ENCODE measurements around the gene AK5. TPM values are rescaled to one million over a fixed set of nuclear protein-coding genes. Genes with fewer than 3 reads are reported as not detected.

Gene AK5
- polyA plus RNA-seq, 1 donor from 2014 or later: 2.7 TPM

DNA sequence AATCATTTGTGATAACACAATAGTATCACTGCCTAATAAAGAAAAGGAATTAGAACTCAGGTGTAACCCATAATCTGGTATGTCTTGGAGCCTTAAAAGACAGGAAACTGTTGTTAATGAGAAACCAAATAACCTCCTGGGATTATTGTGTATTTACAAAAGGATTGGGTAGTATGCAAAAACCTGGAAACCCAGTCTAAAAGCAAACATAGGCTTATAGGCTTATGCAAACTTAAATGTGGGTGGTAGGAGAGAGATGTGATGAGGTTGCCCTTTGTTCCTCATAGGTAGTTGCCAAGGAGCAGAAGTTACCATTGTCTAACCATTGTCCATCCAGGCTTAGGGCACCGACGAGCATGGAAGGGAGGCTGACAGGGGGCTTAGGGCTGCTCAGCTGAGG, 165.8 kb downstream of the AK5 start:
- Mint-ChIP-seq H3K9me3 (peaks cover 0 to 2% (median 0%) of the 10 kb centered on the region in 3 donors), H3K27me3 (peaks cover 11% of the 10 kb centered on the region), H3K4me1 (no peaks in the 10 kb centered on the region), H3K27ac (no peak overlapping the region), H3K4me3 (no peak overlapping the region), H3K36me3 (no peaks in the 10 kb centered on the region)

DNA sequence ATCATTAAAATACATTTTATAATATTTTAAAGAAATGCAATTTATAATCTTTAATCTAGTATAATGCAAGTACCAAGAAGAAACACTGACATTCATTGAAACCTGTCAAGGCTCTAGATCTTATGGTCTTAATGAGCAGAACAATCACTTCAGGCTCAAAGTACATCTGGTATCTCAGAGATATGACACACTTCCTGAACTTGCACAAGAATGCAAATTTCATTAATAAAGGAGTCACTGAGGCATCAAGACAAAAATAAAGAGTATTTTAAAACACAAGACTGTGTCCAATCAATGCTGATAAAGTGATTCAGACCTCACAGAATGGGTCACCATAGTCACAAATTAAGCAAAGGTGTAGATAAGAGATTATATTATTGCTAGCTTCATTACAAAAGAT, 178.1 kb downstream of the AK5 start:
- no peak overlapping the region for H3K27ac Mint-ChIP-seq
- no peak overlapping the region for H3K4me3 Mint-ChIP-seq
- H3K9me3 Mint-ChIP-seq: no peaks in the 10 kb centered on the region
- H3K36me3 Mint-ChIP-seq: no peaks in the 10 kb centered on the region
- peaks cover 6% of the 10 kb centered on the region for H3K27me3 Mint-ChIP-seq
- H3K4me1 Mint-ChIP-seq: peaks cover 0 to 2% (median 0%) of the 10 kb centered on the region in 3 donors

DNA sequence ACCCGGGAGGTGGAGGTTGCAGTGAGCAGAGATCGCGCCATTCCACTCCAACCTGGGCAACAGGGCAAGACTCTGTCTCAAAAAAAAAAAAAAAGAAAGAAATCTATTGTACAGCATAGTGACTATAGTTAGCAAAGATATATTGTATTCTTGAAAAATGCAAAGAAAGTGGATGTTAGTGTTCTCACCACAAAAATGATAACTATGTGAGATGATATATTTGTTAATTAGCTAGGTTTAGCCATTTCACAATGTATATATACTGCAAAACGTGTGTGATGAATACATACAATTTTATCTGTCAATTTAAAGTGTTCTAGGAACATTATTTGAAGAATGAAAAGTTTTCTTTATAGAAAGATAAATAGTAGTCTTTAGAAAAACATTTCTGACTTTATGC, 179.9 kb downstream of the AK5 start:
- H3K4me1 Mint-ChIP-seq: peaks cover 0 to 2% (median 0%) of the 10 kb centered on the region in 3 donors
- H3K27me3 Mint-ChIP-seq: peaks cover 7% of the 10 kb centered on the region
- no peak overlapping the region for H3K4me3 Mint-ChIP-seq
- no peaks in the 10 kb centered on the region for H3K36me3 Mint-ChIP-seq
- no peak overlapping the region for H3K27ac Mint-ChIP-seq
- no peaks in the 10 kb centered on the region for H3K9me3 Mint-ChIP-seq

DNA sequence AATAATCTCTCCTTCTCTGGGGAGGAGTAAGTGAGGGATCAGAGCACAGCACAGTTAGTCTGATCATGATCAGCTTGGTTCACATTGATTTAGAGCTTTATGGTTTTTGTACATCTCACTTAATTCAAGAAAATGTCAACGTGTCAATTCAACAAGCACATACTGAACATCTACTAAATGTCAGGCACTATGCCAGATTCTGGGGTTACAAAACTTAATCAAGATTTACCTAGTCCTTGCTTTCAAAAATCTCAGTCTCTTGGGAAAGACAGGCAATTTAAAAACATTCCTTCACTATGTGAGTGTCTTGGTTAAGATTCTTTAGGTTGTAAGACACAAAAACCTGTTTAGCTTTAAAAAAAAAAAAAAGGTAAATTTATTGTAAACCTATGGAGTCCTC, 181.4 kb downstream of the AK5 start:
- Mint-ChIP-seq H3K36me3 (no peaks in the 10 kb centered on the region), H3K9me3 (no peaks in the 10 kb centered on the region), H3K27me3 (peaks cover 3% of the 10 kb centered on the region), H3K4me1 (peaks cover 0 to 2% (median 0%) of the 10 kb centered on the region in 3 donors), H3K4me3 (no peak overlapping the region), H3K27ac (no peak overlapping the region)

DNA sequence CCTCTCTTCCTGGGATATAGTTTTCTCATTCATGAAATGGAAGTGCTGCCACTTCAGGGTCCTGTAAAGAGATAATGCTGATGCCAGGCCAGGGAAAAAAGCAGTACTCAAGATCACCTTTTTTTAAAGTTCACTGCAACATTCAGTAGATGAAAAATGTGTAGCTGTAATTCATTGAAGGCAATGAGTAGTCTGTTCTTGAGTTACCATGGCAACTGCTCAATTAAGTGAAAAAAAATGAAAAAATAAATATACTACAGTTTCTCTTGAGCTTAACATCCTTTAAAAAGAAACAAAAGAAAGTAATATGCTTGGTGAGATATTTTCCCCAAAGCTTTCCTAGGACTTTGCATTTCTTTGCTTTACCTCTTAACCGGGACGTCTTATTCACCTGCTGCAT, 183.3 kb downstream of the AK5 start:
- no peak overlapping the region for H3K27ac Mint-ChIP-seq
- H3K36me3 Mint-ChIP-seq: no peaks in the 10 kb centered on the region
- H3K4me3 Mint-ChIP-seq: no peak overlapping the region
- H3K9me3 Mint-ChIP-seq: no peaks in the 10 kb centered on the region
- H3K27me3 Mint-ChIP-seq: peaks cover 3% of the 10 kb centered on the region
- no peaks in the 10 kb centered on the region for H3K4me1 Mint-ChIP-seq

DNA sequence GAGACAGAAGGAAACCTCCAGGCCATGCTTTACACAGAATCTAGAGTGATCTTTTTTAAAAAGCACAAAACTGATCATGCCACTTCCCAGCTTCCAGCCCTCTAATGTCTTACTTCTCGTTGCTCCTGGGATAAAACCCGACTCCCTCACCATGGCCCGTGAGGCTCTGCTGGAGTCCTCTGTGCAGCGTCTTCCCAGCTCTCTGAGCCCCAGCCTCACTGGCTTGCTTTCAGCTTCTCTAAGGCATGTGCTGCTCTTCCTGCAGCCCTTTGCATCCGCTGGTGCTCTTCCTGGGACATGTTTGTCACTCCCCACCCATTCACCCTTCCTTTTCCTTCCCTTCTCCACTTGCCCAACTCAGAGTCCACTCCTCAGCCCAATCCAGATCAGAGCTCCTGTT, 184.1 kb downstream of the AK5 start:
- no peak overlapping the region for H3K27ac Mint-ChIP-seq
- H3K4me1 Mint-ChIP-seq: no peaks in the 10 kb centered on the region
- peaks cover 3% of the 10 kb centered on the region for H3K27me3 Mint-ChIP-seq
- no peak overlapping the region for H3K4me3 Mint-ChIP-seq
- H3K36me3 Mint-ChIP-seq: no peaks in the 10 kb centered on the region
- no peaks in the 10 kb centered on the region for H3K9me3 Mint-ChIP-seq

DNA sequence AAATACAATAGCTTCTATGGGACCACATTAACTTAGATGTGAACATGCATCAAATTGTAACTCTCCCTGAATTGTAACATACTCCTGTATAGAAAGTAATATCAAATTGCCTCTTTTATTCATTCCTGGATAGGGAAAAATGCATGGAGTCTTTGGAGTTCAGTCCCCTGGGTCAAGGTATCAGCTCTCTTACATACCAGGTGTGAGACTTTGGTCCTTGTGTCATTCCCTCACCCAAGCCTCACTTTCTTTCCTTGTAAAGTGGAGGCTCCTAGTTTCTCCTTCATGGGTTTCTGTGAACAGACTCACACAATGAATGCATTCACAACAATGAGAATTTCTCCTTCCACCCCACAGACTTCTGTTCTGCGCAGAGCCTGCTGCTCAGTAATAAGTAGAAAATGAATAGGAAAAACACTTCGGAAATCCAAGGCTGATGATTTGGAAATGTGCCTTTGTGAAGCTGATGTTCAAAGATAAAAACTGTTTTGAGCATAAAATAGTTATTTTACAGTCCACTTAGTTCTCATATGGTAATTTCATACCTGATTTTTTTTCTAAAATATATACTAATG, 185.3 kb downstream of the AK5 start:
- no peaks in the 10 kb centered on the region for H3K4me1 Mint-ChIP-seq
- no peaks in the 10 kb centered on the region for H3K36me3 Mint-ChIP-seq
- H3K27me3 Mint-ChIP-seq: peaks cover 3% of the 10 kb centered on the region
- H3K4me3 Mint-ChIP-seq: no peak overlapping the region
- H3K9me3 Mint-ChIP-seq: no peaks in the 10 kb centered on the region
- H3K27ac Mint-ChIP-seq: no peak overlapping the region

DNA sequence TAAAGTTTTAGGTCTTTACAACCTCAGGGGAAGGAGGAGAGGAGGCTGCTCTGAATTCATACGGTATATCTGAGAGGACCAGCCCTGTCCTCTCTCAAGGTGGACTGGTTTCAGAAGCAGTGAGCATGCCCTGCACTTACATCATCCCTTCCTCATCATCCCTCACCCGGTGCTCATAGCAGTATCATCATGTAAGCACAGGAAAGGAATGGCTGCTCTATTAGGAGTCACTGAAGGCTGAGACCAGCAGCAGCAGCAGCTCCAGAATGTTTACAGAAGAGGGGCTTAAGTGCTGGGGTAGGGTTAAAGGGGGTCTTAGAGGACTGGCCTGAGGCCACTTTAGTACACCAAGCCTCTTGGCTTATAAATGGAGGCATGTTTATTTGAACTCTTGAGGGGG, 185.9 kb downstream of the AK5 start:
- Mint-ChIP-seq H3K9me3 (peaks cover 0 to 2% (median under 1%) of the 10 kb centered on the region in 3 donors), H3K36me3 (no peaks in the 10 kb centered on the region), H3K4me3 (no peak overlapping the region), H3K27ac (no peak overlapping the region), H3K27me3 (peaks cover 4% of the 10 kb centered on the region), H3K4me1 (no peaks in the 10 kb centered on the region)

DNA sequence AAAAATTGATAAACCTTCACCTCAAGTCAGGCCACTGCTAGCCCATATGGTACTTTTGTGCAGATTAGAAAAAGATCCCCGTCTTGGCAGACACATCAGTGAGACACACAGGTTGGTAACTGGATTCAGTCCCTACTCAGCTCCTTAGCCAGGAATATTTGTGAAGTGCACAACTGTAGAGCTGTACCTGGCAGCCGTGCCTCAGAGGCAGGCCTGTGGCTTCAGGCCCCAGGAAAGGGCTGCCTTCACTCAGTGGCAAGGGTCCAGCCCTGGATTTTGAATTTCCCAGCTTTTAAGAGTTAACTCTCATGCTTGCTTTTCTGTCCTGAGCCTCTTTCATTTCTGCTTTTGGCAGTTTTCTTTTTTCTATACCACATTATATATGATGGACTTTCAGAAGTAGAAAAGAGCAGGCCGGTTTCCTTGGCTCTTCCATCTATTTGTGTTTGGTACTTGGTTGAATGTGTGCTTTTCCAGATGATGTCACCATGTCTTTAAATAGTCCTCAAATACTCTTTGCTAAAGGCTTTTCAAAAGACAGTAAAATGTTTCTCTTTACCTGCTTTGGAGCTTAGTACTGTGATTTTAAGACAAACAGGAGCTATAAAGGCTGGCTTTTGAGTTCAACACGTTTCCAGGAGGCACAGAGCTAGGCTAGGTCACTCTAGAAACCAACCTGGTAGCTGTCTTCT, 186.6 kb downstream of the AK5 start:
- no peak overlapping the region for H3K27ac Mint-ChIP-seq
- peaks cover 0 to 4% (median 3%) of the 10 kb centered on the region in 3 donors for H3K9me3 Mint-ChIP-seq
- peaks cover 5% of the 10 kb centered on the region for H3K27me3 Mint-ChIP-seq
- no peak overlapping the region for H3K4me3 Mint-ChIP-seq
- no peaks in the 10 kb centered on the region for H3K4me1 Mint-ChIP-seq
- H3K36me3 Mint-ChIP-seq: no peaks in the 10 kb centered on the region

DNA sequence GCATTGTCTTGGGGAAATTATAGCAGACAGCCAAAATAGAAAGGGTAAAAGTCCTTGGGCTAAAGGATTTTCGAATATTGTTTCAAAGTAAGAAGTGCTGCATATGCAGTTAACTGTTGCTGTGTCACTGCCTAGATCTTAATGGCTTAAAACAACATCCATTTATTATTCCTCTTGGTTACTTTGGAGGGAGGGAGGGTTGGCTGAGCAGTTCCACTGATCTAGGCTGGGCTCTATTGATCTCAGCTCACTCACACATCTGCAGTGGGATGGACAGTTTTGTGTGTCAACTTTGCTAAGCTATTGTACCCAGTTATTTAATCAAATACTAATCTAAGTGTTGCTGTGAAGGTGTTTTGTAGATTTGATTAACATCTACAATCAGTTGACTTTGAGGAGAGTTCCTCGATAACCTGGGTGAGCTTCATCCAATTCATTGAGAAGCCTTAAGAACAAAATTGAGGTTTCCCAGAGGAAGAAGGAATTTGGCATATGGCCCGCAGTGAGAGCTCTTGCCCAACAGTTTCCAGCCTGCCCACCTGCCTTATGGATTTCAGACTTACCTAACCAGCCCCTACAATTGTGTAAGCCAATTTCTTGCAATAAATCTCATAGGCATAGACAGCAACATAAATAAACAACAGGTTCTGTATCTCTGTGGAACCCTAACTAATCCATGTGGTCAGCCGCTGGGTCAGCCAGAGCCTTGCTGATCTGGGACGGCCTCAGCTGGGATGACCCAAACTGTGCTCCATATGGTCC, 187.3 kb downstream of the AK5 start:
- no peaks in the 10 kb centered on the region for H3K36me3 Mint-ChIP-seq
- no peaks in the 10 kb centered on the region for H3K4me1 Mint-ChIP-seq
- H3K9me3 Mint-ChIP-seq: peaks cover 0 to 4% (median 3%) of the 10 kb centered on the region in 3 donors
- no peak overlapping the region for H3K4me3 Mint-ChIP-seq
- no peak overlapping the region for H3K27ac Mint-ChIP-seq
- H3K27me3 Mint-ChIP-seq: peaks cover 6% of the 10 kb centered on the region

DNA sequence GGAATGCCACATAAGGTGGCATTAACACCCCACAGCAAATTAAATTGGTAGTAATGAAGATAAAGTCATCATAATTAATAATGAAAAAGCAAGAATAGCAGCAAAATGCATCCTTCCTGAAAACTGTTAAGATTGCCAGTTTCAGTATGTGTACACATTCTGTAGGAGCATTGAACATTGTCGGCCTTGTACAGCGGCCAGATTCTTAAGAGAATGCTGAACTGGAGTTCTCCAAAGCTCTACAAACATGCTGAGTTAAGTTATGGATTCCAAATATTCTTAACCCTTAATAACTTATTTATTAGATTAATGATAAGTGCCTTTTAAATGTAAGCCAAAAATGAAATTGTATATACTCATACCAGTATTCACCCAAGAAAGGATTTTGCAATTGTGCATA, 189.9 kb downstream of the AK5 start:
- Mint-ChIP-seq H3K4me3 (no peak overlapping the region), H3K9me3 (peaks cover 0 to 4% (median 3%) of the 10 kb centered on the region in 3 donors), H3K4me1 (no peaks in the 10 kb centered on the region), H3K27me3 (peaks cover 10% of the 10 kb centered on the region), H3K36me3 (no peaks in the 10 kb centered on the region), H3K27ac (no peak overlapping the region)

DNA sequence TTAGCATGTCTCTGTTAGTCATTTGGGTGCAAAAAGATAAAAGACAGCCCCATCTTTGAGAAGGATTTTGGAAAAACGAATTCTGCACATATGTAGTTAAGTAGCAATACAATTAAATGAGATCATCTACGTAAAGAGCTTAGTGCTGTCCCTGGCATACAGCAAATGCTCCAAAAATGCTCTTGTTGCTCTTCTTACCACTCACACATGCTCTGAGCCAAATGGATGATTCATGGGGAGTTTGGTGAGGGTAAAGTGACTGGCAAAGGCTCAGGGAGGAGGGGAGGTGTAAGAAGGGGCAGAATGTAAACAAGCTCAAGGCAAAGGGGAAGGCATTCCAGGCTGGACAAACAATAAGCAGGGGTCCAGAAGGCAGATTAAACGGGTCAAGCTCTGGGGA, 191.9 kb downstream of the AK5 start:
- peaks cover 10% of the 10 kb centered on the region for H3K27me3 Mint-ChIP-seq
- peaks cover 0 to 1% (median 0%) of the 10 kb centered on the region in 3 donors for H3K4me1 Mint-ChIP-seq
- no peak overlapping the region for H3K4me3 Mint-ChIP-seq
- no peaks in the 10 kb centered on the region for H3K36me3 Mint-ChIP-seq
- H3K9me3 Mint-ChIP-seq: peaks cover 2 to 4% (median 3%) of the 10 kb centered on the region in 3 donors
- H3K27ac Mint-ChIP-seq: peak overlapping the region in 1 of 3 donors; percentile 33

DNA sequence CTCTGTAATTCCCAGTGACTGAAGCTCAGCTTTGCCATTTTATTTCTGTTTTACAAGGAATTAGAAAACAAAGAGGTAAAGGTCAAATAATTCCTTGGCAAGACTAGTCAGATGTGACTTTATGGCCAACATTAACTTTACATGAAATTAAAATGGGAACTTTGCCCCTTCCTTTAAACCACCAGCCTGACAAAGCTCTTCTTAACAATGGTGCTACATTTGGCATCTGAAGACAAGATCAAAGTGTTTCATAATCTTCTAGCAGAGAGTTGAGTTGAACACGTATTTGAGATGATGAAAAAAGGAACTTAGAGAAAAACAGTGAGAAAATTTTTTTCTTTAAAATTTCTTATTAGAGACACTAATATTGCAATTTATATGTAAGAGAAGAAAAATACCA, 193.8 kb downstream of the AK5 start:
- Mint-ChIP-seq H3K36me3 (no peaks in the 10 kb centered on the region), H3K4me1 (peaks cover 0 to 1% (median 0%) of the 10 kb centered on the region in 3 donors), H3K27ac (no peak overlapping the region), H3K27me3 (peaks cover 13% of the 10 kb centered on the region), H3K4me3 (no peak overlapping the region), H3K9me3 (peaks cover 3 to 5% (median 4%) of the 10 kb centered on the region in 3 donors)

DNA sequence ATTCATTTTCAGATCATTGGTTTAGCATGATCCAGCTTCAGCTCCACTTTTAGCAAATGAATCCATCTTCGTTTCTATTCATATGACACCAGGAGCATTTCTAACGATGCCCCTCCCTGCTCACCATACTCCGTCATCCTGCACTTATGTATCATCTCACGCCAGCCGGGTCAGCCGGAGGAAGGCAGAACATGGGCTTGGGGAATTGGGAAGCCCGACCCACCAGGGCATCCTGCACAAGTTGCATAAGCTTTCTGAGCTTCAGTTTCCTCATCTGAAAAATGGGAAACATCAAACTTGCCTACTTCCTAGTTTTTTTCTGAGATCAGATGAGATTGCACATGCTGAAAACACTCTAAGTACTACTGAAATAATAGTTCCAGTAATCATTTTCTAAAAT, 194.7 kb downstream of the AK5 start:
- Mint-ChIP-seq H3K4me1 (peaks cover 0 to 1% (median 0%) of the 10 kb centered on the region in 3 donors), H3K9me3 (peaks cover 3 to 5% (median 4%) of the 10 kb centered on the region in 3 donors), H3K36me3 (no peaks in the 10 kb centered on the region), H3K27ac (peak overlapping the region in 1 of 3 donors; percentile 1), H3K4me3 (no peak overlapping the region), H3K27me3 (peaks cover 13% of the 10 kb centered on the region)

DNA sequence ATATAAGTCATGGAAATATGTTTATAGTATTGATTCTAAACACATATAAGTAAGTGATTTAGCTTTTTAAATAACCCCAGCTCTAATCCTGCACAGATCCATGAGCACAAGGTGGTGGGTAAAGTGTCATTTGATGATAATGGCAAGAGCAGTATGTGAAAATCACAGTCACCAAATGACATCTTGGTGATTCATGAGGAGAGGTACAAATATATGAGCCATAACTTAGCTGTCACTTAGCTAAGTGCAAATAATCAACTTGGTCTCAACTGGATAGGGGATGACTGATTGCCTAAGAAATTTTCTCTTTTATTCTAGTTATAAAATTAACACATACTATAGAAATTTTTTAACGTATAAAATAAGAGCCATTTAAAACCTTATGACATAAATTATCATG, 202.5 kb downstream of the AK5 start:
- no peak overlapping the region for H3K4me3 Mint-ChIP-seq
- no peaks in the 10 kb centered on the region for H3K4me1 Mint-ChIP-seq
- no peaks in the 10 kb centered on the region for H3K36me3 Mint-ChIP-seq
- no peak overlapping the region for H3K27ac Mint-ChIP-seq
- peaks cover 3% of the 10 kb centered on the region for H3K27me3 Mint-ChIP-seq
- H3K9me3 Mint-ChIP-seq: peaks cover 0 to 3% (median 0%) of the 10 kb centered on the region in 3 donors

All from IgD-negative memory B cell (primary cell).